ENCODE measurements around the gene IGSF9.

Gene IGSF9

DNA sequence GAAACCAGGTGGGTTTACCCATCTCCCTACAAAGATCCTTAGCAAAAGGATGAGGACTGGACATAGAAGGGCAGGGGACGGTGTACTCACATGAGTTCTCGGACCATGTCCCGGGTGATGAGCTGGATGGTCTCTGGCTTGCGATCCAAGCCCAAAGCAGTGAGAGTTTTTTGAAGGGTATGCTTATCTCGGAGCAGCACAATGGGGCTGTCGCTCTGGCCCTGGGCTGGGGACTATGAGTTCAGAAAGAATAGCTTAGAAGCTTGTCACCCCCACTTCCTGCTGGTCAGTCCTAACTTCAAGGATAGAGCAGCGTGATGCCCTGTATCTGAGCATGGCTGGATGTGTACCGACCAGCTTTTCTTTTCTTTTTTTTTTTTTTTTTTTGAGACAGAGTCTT is 55.0 kb downstream of the IGSF9 start:
- H2AFZ ChIP-seq (ENCODE audit: low read length): peak overlapping the region; percentile 29

GRCh38 chr1:159889821-159890252 is 55.6 kb downstream of the IGSF9 start:
- Histone ChIP-seq H3K79me2 (ENCODE audit: low read length) (no peaks in the 10 kb centered on the region), H3K27ac (ENCODE audit: low read length) (peak overlapping the region; percentile 62), H2AFZ (ENCODE audit: low read length) (peak overlapping the region; percentile 29), H3F3A (ENCODE audit: insufficient read depth, low read length) (peaks cover 13% of the 10 kb centered on the region), H3K9ac (ENCODE audit: low read length) (peak overlapping the region; percentile 7; the same call in 1 of the 2 replicates), H3K9me2 (replicated peaks; ENCODE audit: insufficient read depth, low read length) (no peaks in the 10 kb centered on the region), H3K4me1 (ENCODE audit: low read length) (peaks cover 44% of the 10 kb centered on the region), H3K4me3 (ENCODE audit: low read length) (peak overlapping the region; percentile 2; the same call in 1 of the 2 replicates), H3K36me3 (replicated peaks; ENCODE audit: insufficient read depth, low read length) (no peaks in the 10 kb centered on the region), H3K4me2 (ENCODE audit: low read depth, low read length) (peak overlapping the region; percentile 45), H3K27me3 (replicated peaks; ENCODE audit: insufficient read depth, low read length) (no peaks in the 10 kb centered on the region), H4K20me1 (ENCODE audit: insufficient read depth, low read length) (no peaks in the 10 kb centered on the region), H3K9me3 (replicated peaks; ENCODE audit: insufficient read depth, low read length) (no peaks in the 10 kb centered on the region)
- DNase-seq: peak; percentile 86
- TF ChIP-seq EZH2phosphoT487 (IDR thresholded peaks at IDR 0.05; ENCODE audit: low read length) (no peak), EZH2 (optimal IDR thresholded peaks at IDR 0.05; ENCODE audit: low read depth, low read length) (no peak)
- TF ChIP-seq, protein P1, sequence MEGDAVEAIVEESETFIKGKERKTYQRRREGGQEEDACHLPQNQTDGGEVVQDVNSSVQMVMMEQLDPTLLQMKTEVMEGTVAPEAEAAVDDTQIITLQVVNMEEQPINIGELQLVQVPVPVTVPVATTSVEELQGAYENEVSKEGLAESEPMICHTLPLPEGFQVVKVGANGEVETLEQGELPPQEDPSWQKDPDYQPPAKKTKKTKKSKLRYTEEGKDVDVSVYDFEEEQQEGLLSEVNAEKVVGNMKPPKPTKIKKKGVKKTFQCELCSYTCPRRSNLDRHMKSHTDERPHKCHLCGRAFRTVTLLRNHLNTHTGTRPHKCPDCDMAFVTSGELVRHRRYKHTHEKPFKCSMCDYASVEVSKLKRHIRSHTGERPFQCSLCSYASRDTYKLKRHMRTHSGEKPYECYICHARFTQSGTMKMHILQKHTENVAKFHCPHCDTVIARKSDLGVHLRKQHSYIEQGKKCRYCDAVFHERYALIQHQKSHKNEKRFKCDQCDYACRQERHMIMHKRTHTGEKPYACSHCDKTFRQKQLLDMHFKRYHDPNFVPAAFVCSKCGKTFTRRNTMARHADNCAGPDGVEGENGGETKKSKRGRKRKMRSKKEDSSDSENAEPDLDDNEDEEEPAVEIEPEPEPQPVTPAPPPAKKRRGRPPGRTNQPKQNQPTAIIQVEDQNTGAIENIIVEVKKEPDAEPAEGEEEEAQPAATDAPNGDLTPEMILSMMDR (IDR thresholded peaks at IDR 0.05; ENCODE audit: low read length): no peak

More for the DNA sequence above, 55.0 kb downstream of the IGSF9 start:
- no peak for DNase-seq
- peak overlapping the region; percentile 62; the same call in 1 of the 2 replicates for H3K27ac ChIP-seq (ENCODE audit: low read length)
- no peak for TF ChIP-seq EZH2 (optimal IDR thresholded peaks at IDR 0.05; ENCODE audit: low read depth, low read length)
- no peak for TF ChIP-seq EZH2phosphoT487 (IDR thresholded peaks at IDR 0.05; ENCODE audit: low read length)
- TF ChIP-seq, protein P1 (IDR thresholded peaks at IDR 0.05; ENCODE audit: low read length): no peak
- no peaks in the 10 kb centered on the region for H4K20me1 ChIP-seq (ENCODE audit: insufficient read depth, low read length)
- no peaks in the 10 kb centered on the region for H3K27me3 ChIP-seq (replicated peaks; ENCODE audit: insufficient read depth, low read length)
- no peaks in the 10 kb centered on the region for H3K79me2 ChIP-seq (ENCODE audit: low read length)
- peaks cover 44% of the 10 kb centered on the region for H3K4me1 ChIP-seq (ENCODE audit: low read length)
- H3K36me3 ChIP-seq (replicated peaks; ENCODE audit: insufficient read depth, low read length): no peaks in the 10 kb centered on the region
- peak overlapping the region; percentile 1; the same call in 1 of the 2 replicates for H3K9ac ChIP-seq (ENCODE audit: low read length)
- 0 out of 2 replicates have a peak overlapping the region, but pooled peaks have one; percentile 1 for H3K4me3 ChIP-seq (ENCODE audit: low read length)
- peaks cover 13% of the 10 kb centered on the region for H3F3A ChIP-seq (ENCODE audit: insufficient read depth, low read length)
- H3K9me2 ChIP-seq (replicated peaks; ENCODE audit: insufficient read depth, low read length): no peaks in the 10 kb centered on the region
- peak overlapping the region; percentile 45 for H3K4me2 ChIP-seq (ENCODE audit: low read depth, low read length)
- H3K9me3 ChIP-seq (replicated peaks; ENCODE audit: insufficient read depth, low read length): no peaks in the 10 kb centered on the region

DNA sequence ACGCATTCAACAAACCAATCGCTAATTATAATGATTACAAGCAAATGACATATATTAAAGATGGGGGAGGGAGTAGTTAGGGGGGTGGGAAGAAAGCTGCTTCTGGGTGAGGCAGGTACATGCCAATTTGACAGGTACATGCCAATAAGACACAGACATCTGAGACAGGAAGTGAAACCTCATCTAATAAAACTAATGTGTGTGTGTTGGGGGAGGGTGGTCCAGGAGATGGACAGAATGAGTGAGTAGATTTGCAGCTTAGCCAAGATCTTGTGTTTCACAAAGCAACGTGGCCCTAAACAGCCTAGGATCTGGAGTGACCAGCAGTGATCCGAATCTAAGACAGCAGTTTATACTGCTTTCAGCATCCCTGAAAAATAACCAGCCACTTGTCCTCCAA is 56.2 kb downstream of the IGSF9 start:
- H4K20me1 ChIP-seq (ENCODE audit: insufficient read depth, low read length): no peaks in the 10 kb centered on the region
- no peaks in the 10 kb centered on the region for H3K27me3 ChIP-seq (replicated peaks; ENCODE audit: insufficient read depth, low read length)
- peak; percentile 63 for DNase-seq
- H2AFZ ChIP-seq (ENCODE audit: low read length): peak overlapping the region; percentile 29
- no peaks in the 10 kb centered on the region for H3K36me3 ChIP-seq (replicated peaks; ENCODE audit: insufficient read depth, low read length)
- peaks cover 13% of the 10 kb centered on the region for H3F3A ChIP-seq (ENCODE audit: insufficient read depth, low read length)
- no peaks in the 10 kb centered on the region for H3K79me2 ChIP-seq (ENCODE audit: low read length)
- TF ChIP-seq, protein P1 (IDR thresholded peaks at IDR 0.05; ENCODE audit: low read length): no peak
- TF ChIP-seq EZH2 (optimal IDR thresholded peaks at IDR 0.05; ENCODE audit: low read depth, low read length) (no peak), EZH2phosphoT487 (IDR thresholded peaks at IDR 0.05; ENCODE audit: low read length) (no peak)
- H3K4me1 ChIP-seq (ENCODE audit: low read length): peaks cover 44% of the 10 kb centered on the region
- H3K27ac ChIP-seq (ENCODE audit: low read length): peak overlapping the region; percentile 62; the same call in 1 of the 2 replicates
- H3K4me2 ChIP-seq (ENCODE audit: low read depth, low read length): peak overlapping the region; percentile 45
- no peaks in the 10 kb centered on the region for H3K9me2 ChIP-seq (replicated peaks; ENCODE audit: insufficient read depth, low read length)
- peak overlapping the region; percentile 7; the same call in 1 of the 2 replicates for H3K9ac ChIP-seq (ENCODE audit: low read length)
- H3K4me3 ChIP-seq (ENCODE audit: low read length): no peak overlapping the region
- no peaks in the 10 kb centered on the region for H3K9me3 ChIP-seq (replicated peaks; ENCODE audit: insufficient read depth, low read length)

All from MM.1S (cell line).